Suprapubic skin (tissue), 3 donors: ENCODE measurements around the gene EHBP1L1.

Experiments
- CTCF ChIP-seq, 2 donors: fragments of 200-600 bp in 1 of 2; fragments of 450-650 bp in 1 of 2; sonication (generic) in 1 of 2; IDR thresholded peaks; one replicate each; pipeline ENCODE4 v1.5.1; 2016 to 2019; ENCODE audit warnings: antibody characterized with exemption in 2 of 2, mild to moderate bottlenecking in 1 of 2, moderate library complexity in 1 of 2
- EP300 ChIP-seq: sonication (generic); formaldehyde crosslinking; IDR thresholded peaks from one replicate; pipeline ENCODE4 v1.6.1; 2017; ENCODE audit warnings: antibody characterized with exemption
- POLR2A ChIP-seq, 2 donors: fragments of 450-650 bp; IDR thresholded peaks; one replicate each; pipeline ENCODE4 v1.6.1; 2017; ENCODE audit warnings: antibody characterized with exemption in 2 of 2, mild to moderate bottlenecking in 2 of 2, moderate library complexity in 2 of 2

- TF ChIP-seq CTCF (IDR thresholded peaks at IDR 0.05) (no peak), POLR2A (IDR thresholded peaks at IDR 0.05) (no peak), EP300 (no peak)
These were observed 4.9 kb downstream of the EHBP1L1 start for GRCh38 chr11:65580756-65581155.
